ENCODE measurements around the gene CCL13. TPM values are rescaled to one million over a fixed set of nuclear protein-coding genes. Genes with fewer than 3 reads are reported as not detected.

Gene CCL13
- total and polyA plus RNA-seq, 2 of the 8 experiments (the other 6 are each of a cell fraction or from before 2014, with no cell fraction given), result not detected

- WGBS, 2 experiments (ENCODE audit: extremely low coverage in 1 of 2, insufficient coverage in 1 of 2, insufficient read length in 1 of 2, insufficient replicate concordance in 2 of 2, low coverage in 1 of 2, low lambda C conversion rate in 2 of 2, missing lambda C conversion rate in 1 of 2), result 90% methylated on average over 3 of the region's 3 CpGs; no CpG with 5 or more reads in 1 of the 2 experiments
Measured at GRCh38 chr17:34393401-34393800, 37.1 kb downstream of the CCL13 start.

More at GRCh38 chr17:34393401-34393800, 37.1 kb downstream of the CCL13 start:
- Histone ChIP-seq H3K27ac (ENCODE audit: low read depth, low read length) (no peak overlapping the region), H3K23ac (ENCODE audit: insufficient read length) (no peak overlapping the region), H2BK5ac (ENCODE audit: low read depth, low read length) (no peak overlapping the region), H3K4me1 (replicated peaks in 1 of 4; ENCODE audit: control insufficient read depth in 3 of 4, insufficient read depth in 4 of 4, low read length in 3 of 4) (peaks cover 0 to 2% (median 0%) of the 10 kb centered on the region in 4 experiments; a peak in 2 of 7 replicates), H2AK5ac (ENCODE audit: low read depth, low read length) (no peak overlapping the region), H3K4ac (replicated peaks; ENCODE audit: insufficient read length, low read depth, low read length) (no peak overlapping the region), H3K56ac (replicated peaks; ENCODE audit: insufficient read length, low read depth, low read length) (no peak overlapping the region), H3K9me3 (ENCODE audit: insufficient read depth in 2 of 2, low read depth in 1 of 2, low read length in 1 of 2) (no peaks in the 10 kb centered on the region), H2AFZ (ENCODE audit: low read length) (no peak overlapping the region), H3K14ac (ENCODE audit: insufficient read length) (no peak overlapping the region), H2BK20ac (ENCODE audit: low read length) (no peak overlapping the region), H4K91ac (replicated peaks; ENCODE audit: insufficient read length, low read length) (no peak overlapping the region), H3K36me3 (ENCODE audit: control insufficient read depth in 2 of 4, insufficient read depth in 4 of 4, low read length in 3 of 4) (no peaks in the 10 kb centered on the region), H2BK120ac (replicated peaks; ENCODE audit: low read depth, low read length) (no peak overlapping the region), H3K18ac (ENCODE audit: extremely low read depth, low read length) (no peak overlapping the region), H4K8ac (ENCODE audit: extremely low read depth, insufficient read depth, low read length) (no peak overlapping the region), H2BK12ac (ENCODE audit: low read depth, low read length) (no peak overlapping the region), H3K4me3 (ENCODE audit: extremely low read depth in 1 of 4, insufficient read depth in 2 of 4, low read depth in 3 of 4, low read length in 4 of 4) (no peak overlapping the region), H3K79me1 (ENCODE audit: low read depth, low read length) (no peaks in the 10 kb centered on the region), H3K27me3 (replicated peaks in 1 of 4; ENCODE audit: control insufficient read depth in 3 of 4, extremely low read depth in 1 of 4, insufficient read depth in 3 of 4, low read length in 3 of 4) (no peaks in the 10 kb centered on the region; a peak in 1 of 7 replicates), H3K23me2 (ENCODE audit: low read depth, low read length) (no peaks in the 10 kb centered on the region), H4K5ac (ENCODE audit: insufficient read length, low read depth, low read length) (no peak overlapping the region), H3K4me2 (ENCODE audit: insufficient read depth in 1 of 2, low read depth in 2 of 2, low read length in 2 of 2) (no peak overlapping the region), H3K79me2 (ENCODE audit: control insufficient read depth in 1 of 2, insufficient read depth in 2 of 2, low read length in 2 of 2) (no peaks in the 10 kb centered on the region), H3K9ac (replicated peaks in 1 of 4; ENCODE audit: extremely low read depth in 1 of 4, low read depth in 3 of 4, low read length in 3 of 4) (no peak overlapping the region), H4K20me1 (replicated peaks in 1 of 2; ENCODE audit: control insufficient read depth in 1 of 2, insufficient read depth in 2 of 2, low read length in 2 of 2) (no peaks in the 10 kb centered on the region), H2BK15ac (ENCODE audit: low read length) (no peak overlapping the region)
- FAIRE-seq (no peak), DNase-seq (ENCODE audit: low read depth in 1 of 2, low spot score in 2 of 2) (no peak)
- ChIA-PET POLR2A (ENCODE audit: partially characterized antibody) (no interaction called here), CTCF (ENCODE audit: partially characterized antibody) (interaction anchor here (1.1 to 2.7 kb wide), 2 partner anchors 20 to 32 kb away, joined by 3 to 14 read pairs; partner anchors contain the start of gene CCL1)
- TF ChIP-seq GTF2F1 (IDR thresholded peaks at IDR 0.05; ENCODE audit: borderline replicate concordance, low read depth, low read length), result no peak
- TF ChIP-seq, protein P1, sequence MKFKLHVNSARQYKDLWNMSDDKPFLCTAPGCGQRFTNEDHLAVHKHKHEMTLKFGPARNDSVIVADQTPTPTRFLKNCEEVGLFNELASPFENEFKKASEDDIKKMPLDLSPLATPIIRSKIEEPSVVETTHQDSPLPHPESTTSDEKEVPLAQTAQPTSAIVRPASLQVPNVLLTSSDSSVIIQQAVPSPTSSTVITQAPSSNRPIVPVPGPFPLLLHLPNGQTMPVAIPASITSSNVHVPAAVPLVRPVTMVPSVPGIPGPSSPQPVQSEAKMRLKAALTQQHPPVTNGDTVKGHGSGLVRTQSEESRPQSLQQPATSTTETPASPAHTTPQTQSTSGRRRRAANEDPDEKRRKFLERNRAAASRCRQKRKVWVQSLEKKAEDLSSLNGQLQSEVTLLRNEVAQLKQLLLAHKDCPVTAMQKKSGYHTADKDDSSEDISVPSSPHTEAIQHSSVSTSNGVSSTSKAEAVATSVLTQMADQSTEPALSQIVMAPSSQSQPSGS (IDR thresholded peaks at IDR 0.05; ENCODE audit: low read length), result no peak
- TF ChIP-seq NANOG (IDR thresholded peaks at IDR 0.05; ENCODE audit: insufficient read depth, low read depth, low read length, poor library complexity, severe bottlenecking), result no peak
- TF ChIP-seq RBBP5 (IDR thresholded peaks at IDR 0.05; ENCODE audit: borderline replicate concordance, low read depth, low read length), result no peak
- TF ChIP-seq, protein P2, sequence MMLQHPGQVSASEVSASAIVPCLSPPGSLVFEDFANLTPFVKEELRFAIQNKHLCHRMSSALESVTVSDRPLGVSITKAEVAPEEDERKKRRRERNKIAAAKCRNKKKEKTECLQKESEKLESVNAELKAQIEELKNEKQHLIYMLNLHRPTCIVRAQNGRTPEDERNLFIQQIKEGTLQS (IDR thresholded peaks at IDR 0.05; ENCODE audit: insufficient read depth, low read depth, low read length), result no peak
- no peak for TF ChIP-seq RAD21 (IDR thresholded peaks at IDR 0.05 in 1 of 2, conservative IDR thresholded peaks at IDR 0.05 in 1 of 2; ENCODE audit: low read depth in 2 of 2, low read length in 2 of 2)
- no peak for TF ChIP-seq TBP (IDR thresholded peaks at IDR 0.05; ENCODE audit: low read depth, low read length)
- TF ChIP-seq CHD2 (IDR thresholded peaks at IDR 0.05; ENCODE audit: low read length), result no peak
- TF ChIP-seq BACH1 (IDR thresholded peaks at IDR 0.05; ENCODE audit: low read length), result no peak
